ENCODE results near the gene OXLD1. TPM values are rescaled to one million over a fixed set of nuclear protein-coding genes. Genes with fewer than 3 reads are reported as not detected.
A peak's percentile ranks its signal among the peaks of the same experiment; 100 is the strongest.

Gene OXLD1
- total RNA-seq, 1 donor from 2014 or later: 31.2 TPM

DNA sequence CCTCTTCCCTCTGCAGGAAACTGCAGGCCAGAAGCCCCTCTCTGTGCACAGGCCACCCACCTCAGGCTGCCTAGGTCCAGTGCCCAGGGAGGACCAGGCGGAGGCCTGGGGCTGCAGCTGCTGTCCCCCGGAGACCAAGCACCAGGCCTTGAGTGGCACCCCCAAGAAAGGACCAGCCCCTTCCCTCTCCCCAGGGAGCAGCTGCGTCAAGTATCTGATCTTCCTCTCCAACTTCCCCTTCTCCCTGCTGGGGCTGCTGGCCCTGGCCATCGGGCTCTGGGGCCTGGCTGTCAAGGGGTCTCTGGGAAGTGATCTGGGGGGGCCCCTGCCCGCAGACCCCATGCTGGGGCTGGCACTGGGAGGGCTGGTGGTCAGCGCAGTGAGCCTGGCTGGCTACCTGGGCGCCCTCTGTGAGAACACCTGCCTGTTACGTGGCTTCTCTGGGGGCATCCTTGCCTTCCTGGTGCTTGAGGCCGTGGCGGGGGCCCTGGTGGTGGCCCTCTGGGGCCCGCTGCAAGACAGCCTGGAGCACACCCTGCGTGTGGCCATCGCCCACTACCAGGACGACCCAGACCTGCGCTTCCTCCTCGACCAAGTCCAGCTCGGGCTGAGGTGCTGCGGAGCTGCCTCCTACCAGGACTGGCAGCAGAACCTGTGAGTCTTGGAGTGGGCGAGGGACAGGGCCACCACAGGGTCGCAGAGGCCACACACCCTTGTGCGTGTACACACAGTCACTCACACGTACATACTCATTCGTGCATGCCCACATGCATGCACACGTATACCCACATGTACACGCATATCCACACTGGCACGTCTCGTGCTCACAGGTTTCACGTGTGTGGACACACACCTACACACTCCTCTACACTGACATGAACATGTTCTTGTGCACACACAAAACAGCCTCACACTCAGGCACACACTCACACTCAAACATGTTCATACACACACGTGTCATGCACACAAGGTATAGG is 21.1 kb downstream of the OXLD1 start:
- Mint-ChIP-seq H3K27me3 (ENCODE audit: unreplicated experiment) (no peaks in the 10 kb centered on the region), H3K36me3 (ENCODE audit: unreplicated experiment) (no peaks in the 10 kb centered on the region), H3K9me3 (ENCODE audit: unreplicated experiment) (no peaks in the 10 kb centered on the region), H3K4me3 (ENCODE audit: unreplicated experiment) (no peak overlapping the region), H3K4me1 (ENCODE audit: unreplicated experiment) (peaks cover 4% of the 10 kb centered on the region), H3K27ac (ENCODE audit: unreplicated experiment) (no peak overlapping the region)
- TF ChIP-seq, protein P1, sequence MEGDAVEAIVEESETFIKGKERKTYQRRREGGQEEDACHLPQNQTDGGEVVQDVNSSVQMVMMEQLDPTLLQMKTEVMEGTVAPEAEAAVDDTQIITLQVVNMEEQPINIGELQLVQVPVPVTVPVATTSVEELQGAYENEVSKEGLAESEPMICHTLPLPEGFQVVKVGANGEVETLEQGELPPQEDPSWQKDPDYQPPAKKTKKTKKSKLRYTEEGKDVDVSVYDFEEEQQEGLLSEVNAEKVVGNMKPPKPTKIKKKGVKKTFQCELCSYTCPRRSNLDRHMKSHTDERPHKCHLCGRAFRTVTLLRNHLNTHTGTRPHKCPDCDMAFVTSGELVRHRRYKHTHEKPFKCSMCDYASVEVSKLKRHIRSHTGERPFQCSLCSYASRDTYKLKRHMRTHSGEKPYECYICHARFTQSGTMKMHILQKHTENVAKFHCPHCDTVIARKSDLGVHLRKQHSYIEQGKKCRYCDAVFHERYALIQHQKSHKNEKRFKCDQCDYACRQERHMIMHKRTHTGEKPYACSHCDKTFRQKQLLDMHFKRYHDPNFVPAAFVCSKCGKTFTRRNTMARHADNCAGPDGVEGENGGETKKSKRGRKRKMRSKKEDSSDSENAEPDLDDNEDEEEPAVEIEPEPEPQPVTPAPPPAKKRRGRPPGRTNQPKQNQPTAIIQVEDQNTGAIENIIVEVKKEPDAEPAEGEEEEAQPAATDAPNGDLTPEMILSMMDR (IDR thresholded peaks at IDR 0.05): no peak
- DNase-seq (ENCODE audit: extremely low spot score, unreplicated experiment): no peak

DNA sequence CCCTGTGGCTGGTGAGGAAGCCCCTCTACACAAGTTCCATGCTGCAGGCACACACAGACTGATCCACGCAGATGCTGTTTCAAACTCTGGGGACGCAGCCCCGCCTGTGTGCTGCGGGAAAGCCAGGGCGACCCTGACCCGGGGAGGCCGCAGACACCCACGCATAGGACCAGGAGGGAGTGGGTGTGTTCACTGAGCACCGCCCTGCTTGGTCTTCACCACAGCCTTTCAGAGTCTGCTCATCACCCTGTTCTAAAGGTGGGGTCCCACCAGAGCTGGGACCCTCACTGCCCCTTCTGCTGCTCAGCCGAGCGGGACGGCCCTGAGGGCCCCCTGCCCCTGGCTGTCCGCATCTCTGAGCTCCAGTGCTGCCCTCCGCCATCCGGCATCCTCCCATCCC is 21.9 kb downstream of the OXLD1 start:
- Mint-ChIP-seq H3K4me1 (ENCODE audit: unreplicated experiment) (peaks cover 4% of the 10 kb centered on the region), H3K4me3 (ENCODE audit: unreplicated experiment) (no peak overlapping the region), H3K9me3 (ENCODE audit: unreplicated experiment) (no peaks in the 10 kb centered on the region), H3K27me3 (ENCODE audit: unreplicated experiment) (no peaks in the 10 kb centered on the region), H3K36me3 (ENCODE audit: unreplicated experiment) (no peaks in the 10 kb centered on the region), H3K27ac (ENCODE audit: unreplicated experiment) (no peak overlapping the region)
- DNase-seq (ENCODE audit: extremely low spot score, unreplicated experiment): no peak
- TF ChIP-seq, protein P1 (IDR thresholded peaks at IDR 0.05): no peak

DNA sequence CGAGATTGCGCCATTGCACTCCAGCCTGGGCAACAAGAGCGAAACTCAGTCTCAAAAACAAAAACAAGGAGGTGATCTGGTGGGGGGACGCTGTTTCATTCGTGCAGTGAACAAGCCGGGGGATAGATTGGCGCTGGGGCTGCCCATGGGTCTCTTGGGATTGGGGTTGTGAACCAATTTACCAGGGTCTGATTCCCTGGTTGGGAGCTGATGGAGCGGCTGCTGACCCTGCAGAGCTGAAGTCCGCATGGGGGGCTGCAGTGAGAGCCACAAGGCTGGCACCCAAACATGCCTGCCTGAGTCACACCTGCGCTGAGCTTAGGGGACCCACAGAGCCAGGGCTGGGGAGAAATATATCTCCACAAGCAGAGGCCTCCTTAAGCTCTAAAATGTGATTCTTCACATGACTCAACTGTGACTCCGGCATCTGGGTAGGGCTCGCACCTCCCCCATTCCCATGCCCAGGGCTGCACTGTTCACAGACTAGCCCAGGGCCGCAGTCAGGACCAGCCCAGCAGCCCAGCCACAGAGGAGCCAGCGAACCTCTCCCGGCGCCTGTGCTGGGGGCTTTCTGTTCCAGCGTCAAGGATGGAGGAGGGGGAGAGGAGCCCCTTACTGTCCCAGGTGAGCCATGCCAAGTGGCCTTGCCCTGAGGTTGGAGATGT is 24.4 kb downstream of the OXLD1 start:
- Mint-ChIP-seq H3K27me3 (ENCODE audit: unreplicated experiment) (no peaks in the 10 kb centered on the region), H3K27ac (ENCODE audit: unreplicated experiment) (no peak overlapping the region)

DNA sequence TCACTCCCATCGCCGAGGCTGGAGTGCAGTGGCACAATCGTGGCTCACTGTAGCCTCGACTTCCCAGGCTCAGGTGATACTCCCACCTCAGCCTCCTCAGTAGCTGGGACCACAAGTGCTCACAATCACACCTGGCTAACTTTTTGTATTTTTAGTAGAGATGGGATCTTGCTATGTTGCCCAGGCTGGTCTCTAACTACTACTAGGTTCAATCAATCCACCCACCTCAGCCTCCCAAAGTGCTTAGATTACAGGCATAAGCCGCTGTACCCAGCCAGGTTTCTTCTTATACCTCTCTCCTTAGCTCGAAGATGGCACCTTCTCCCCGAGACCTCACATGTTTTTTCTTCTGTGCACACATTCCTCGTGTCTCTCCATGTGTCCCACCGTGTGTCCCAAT is 26.4 kb downstream of the OXLD1 start:
- TF ChIP-seq, protein P1 (IDR thresholded peaks at IDR 0.05): no peak
- Mint-ChIP-seq H3K27me3 (ENCODE audit: unreplicated experiment) (no peaks in the 10 kb centered on the region), H3K27ac (ENCODE audit: unreplicated experiment) (no peak overlapping the region), H3K9me3 (ENCODE audit: unreplicated experiment) (no peaks in the 10 kb centered on the region), H3K4me3 (ENCODE audit: unreplicated experiment) (no peak overlapping the region), H3K4me1 (ENCODE audit: unreplicated experiment) (peaks cover 20% of the 10 kb centered on the region), H3K36me3 (ENCODE audit: unreplicated experiment) (no peaks in the 10 kb centered on the region)
- no peak for DNase-seq (ENCODE audit: extremely low spot score, unreplicated experiment)

More for the DNA sequence above, 24.4 kb downstream of the OXLD1 start:
- Mint-ChIP-seq H3K36me3 (ENCODE audit: unreplicated experiment) (no peaks in the 10 kb centered on the region), H3K9me3 (ENCODE audit: unreplicated experiment) (no peaks in the 10 kb centered on the region), H3K4me1 (ENCODE audit: unreplicated experiment) (peaks cover 8% of the 10 kb centered on the region), H3K4me3 (ENCODE audit: unreplicated experiment) (no peak overlapping the region)
- no peak for DNase-seq (ENCODE audit: extremely low spot score, unreplicated experiment)
- TF ChIP-seq, protein P1 (IDR thresholded peaks at IDR 0.05): no peak

DNA sequence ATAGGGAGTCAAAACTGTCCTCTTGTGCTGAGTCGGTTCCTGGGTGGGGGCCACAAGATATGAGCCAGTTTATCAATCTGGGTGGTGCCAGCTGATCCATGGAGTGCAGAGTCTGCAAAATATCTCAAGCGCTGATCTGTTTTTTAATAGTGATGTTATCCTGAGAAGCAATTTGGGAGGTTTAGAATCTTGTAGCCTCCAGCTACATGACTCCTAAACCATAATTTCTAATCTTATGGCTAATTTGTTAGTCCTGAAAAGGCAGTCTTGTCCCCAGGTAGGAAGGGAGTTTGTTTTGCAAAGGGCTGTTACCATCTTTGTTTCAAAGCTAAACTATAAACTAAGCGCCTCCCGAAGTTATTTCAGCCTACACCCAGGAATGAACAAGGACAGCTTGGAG is 27.7 kb downstream of the OXLD1 start:
- H3K4me1 Mint-ChIP-seq (ENCODE audit: unreplicated experiment): peaks cover 24% of the 10 kb centered on the region
- H3K9me3 Mint-ChIP-seq (ENCODE audit: unreplicated experiment): no peaks in the 10 kb centered on the region
- H3K27ac Mint-ChIP-seq (ENCODE audit: unreplicated experiment): no peak overlapping the region
- TF ChIP-seq, protein P1 (IDR thresholded peaks at IDR 0.05): no peak
- H3K4me3 Mint-ChIP-seq (ENCODE audit: unreplicated experiment): peak overlapping the region; percentile 24
- H3K36me3 Mint-ChIP-seq (ENCODE audit: unreplicated experiment): no peaks in the 10 kb centered on the region
- no peak for DNase-seq (ENCODE audit: extremely low spot score, unreplicated experiment)
- H3K27me3 Mint-ChIP-seq (ENCODE audit: unreplicated experiment): no peaks in the 10 kb centered on the region

All from osteocyte (in vitro differentiated cells).